GM21381 (cell line): ENCODE results near the gene LTO1.
"Not testable (repeated sequence)": the region's sequence is repeated elsewhere in the genome, so short reads cannot be mapped to it uniquely, and the experiment has no call there.

Source experiments
- ATAC-seq: cut with Tn5 transposase; IDR thresholded peaks from one replicate; pipeline ENCODE4 v1.9.1; 2021; ENCODE audit warnings: mild to moderate bottlenecking, moderate library complexity; ENCODE audit not compliant: unreplicated experiment

The LTO1 gene

GRCh38 chr11:69636512-69637197 is 38.5 kb downstream of the LTO1 start:
- ATAC-seq: no peak

GRCh38 chr11:69635804-69636511 is 39.2 kb downstream of the LTO1 start:
- no peak for ATAC-seq

GRCh38 chr11:69635195-69635594 is 40.0 kb downstream of the LTO1 start:
- no peak for ATAC-seq

GRCh38 chr11:69634590-69634989 is 40.6 kb downstream of the LTO1 start:
- no peak for ATAC-seq

GRCh38 chr11:69634069-69634468 is 41.1 kb downstream of the LTO1 start:
- ATAC-seq: no peak

- no peak for ATAC-seq
These were observed 42.3 kb downstream of the LTO1 start for GRCh38 chr11:69632900-69633299.

GRCh38 chr11:69630424-69630823 is 44.7 kb downstream of the LTO1 start:
- no peak for ATAC-seq

GRCh38 chr11:69630017-69630416 is 45.1 kb downstream of the LTO1 start:
- no peak for ATAC-seq

GRCh38 chr11:69627551-69627950 is 47.6 kb downstream of the LTO1 start:
- ATAC-seq: no peak

- no peak for ATAC-seq
These were observed 49.7 kb downstream of the LTO1 start for GRCh38 chr11:69625476-69625875.

- no peak for ATAC-seq
These were observed 50.9 kb downstream of the LTO1 start for GRCh38 chr11:69624293-69624692.

- not testable (repeated sequence) for ATAC-seq
These were observed 53.0 kb downstream of the LTO1 start for GRCh38 chr11:69622097-69622681.

GRCh38 chr11:69620683-69621290 is 54.4 kb downstream of the LTO1 start:
- ATAC-seq: no peak

- no peak for ATAC-seq
These were observed 56.9 kb downstream of the LTO1 start for GRCh38 chr11:69618237-69618636.

- ATAC-seq: no peak
These were observed 57.5 kb downstream of the LTO1 start for GRCh38 chr11:69617682-69618081.

GRCh38 chr11:69617220-69617619 is 57.9 kb downstream of the LTO1 start:
- no peak for ATAC-seq
